Measurements from ENCODE around the gene ECE1. TPM values are rescaled to one million over a fixed set of nuclear protein-coding genes. Genes with fewer than 3 reads are reported as not detected.

The ECE1 gene
- total and polyA plus RNA-seq, 2 of the 8 experiments (the other 6 are each of a cell fraction or from before 2014, with no cell fraction given): 21.4 to 36.8 TPM

GRCh38 chr1:21237446-21238088 is 52.7 kb downstream of the ECE1 start (continued):
- TF ChIP-seq TAF7 (optimal IDR thresholded peaks at IDR 0.05; ENCODE audit: borderline replicate concordance, low read depth, low read length) (no peak), MAX (IDR thresholded peaks at IDR 0.05) (no peak), GTF2F1 (IDR thresholded peaks at IDR 0.05; ENCODE audit: borderline replicate concordance, low read depth, low read length) (no peak), POU5F1 (IDR thresholded peaks at IDR 0.05; ENCODE audit: low read depth, low read length) (no peak), CTBP2 (IDR thresholded peaks at IDR 0.05; ENCODE audit: borderline replicate concordance, insufficient read depth, insufficient read length, low read length) (no peak), RXRA (IDR thresholded peaks at IDR 0.05; ENCODE audit: insufficient read depth, low read depth, low read length) (no peak)
